ENCODE data around the gene FAM162B.

DNA sequence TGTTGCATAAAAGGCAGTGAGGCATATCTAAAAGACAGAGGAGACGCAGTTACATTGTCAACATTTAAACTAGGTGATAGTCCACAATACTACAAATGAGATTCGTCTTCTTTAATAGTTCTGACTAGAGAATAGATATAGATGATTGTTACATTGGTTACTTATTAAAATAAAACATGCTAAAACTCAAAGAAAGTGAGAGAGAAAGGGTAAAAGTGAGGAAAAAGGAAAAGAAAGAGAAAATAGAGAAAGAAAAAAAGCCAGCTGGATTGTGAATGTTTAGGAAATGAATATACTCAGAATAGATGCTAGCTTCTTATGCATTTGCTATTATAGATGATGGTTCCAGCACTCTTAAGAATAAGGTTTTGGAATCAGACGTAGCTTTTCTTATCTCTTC is 27.7 kb upstream of the FAM162B start:
- TF ChIP-seq, protein P1, sequence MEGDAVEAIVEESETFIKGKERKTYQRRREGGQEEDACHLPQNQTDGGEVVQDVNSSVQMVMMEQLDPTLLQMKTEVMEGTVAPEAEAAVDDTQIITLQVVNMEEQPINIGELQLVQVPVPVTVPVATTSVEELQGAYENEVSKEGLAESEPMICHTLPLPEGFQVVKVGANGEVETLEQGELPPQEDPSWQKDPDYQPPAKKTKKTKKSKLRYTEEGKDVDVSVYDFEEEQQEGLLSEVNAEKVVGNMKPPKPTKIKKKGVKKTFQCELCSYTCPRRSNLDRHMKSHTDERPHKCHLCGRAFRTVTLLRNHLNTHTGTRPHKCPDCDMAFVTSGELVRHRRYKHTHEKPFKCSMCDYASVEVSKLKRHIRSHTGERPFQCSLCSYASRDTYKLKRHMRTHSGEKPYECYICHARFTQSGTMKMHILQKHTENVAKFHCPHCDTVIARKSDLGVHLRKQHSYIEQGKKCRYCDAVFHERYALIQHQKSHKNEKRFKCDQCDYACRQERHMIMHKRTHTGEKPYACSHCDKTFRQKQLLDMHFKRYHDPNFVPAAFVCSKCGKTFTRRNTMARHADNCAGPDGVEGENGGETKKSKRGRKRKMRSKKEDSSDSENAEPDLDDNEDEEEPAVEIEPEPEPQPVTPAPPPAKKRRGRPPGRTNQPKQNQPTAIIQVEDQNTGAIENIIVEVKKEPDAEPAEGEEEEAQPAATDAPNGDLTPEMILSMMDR (IDR thresholded peaks at IDR 0.05), result no peak
- no peak for TF ChIP-seq POLR2AphosphoS5 (IDR thresholded peaks at IDR 0.05)
